GM18499 (cell line): Measurements from ENCODE around the gene CYP2F1.

Experiments
- ATAC-seq: cut with Tn5 transposase; IDR thresholded peaks from one replicate; pipeline ENCODE4 v1.9.1; 2021; ENCODE audit warnings: moderate number of reproducible peaks; ENCODE audit not compliant: insufficient read depth, unreplicated experiment

CYP2F1 gene

GRCh38 chr19:41174297-41174928 is 60.2 kb downstream of the CYP2F1 start:
- ATAC-seq, result no peak

- no peak for ATAC-seq
Measured at GRCh38 chr19:41175801-41176777, 61.9 kb downstream of the CYP2F1 start.
